ENCODE data around the gene SLC49A4. TPM values are rescaled to one million over a fixed set of nuclear protein-coding genes. Genes with fewer than 3 reads are reported as not detected.

The SLC49A4 gene
- total RNA-seq, 6 donors from 2014 or later = 13.9 to 22.8 (median 20.7) TPM

DNA sequence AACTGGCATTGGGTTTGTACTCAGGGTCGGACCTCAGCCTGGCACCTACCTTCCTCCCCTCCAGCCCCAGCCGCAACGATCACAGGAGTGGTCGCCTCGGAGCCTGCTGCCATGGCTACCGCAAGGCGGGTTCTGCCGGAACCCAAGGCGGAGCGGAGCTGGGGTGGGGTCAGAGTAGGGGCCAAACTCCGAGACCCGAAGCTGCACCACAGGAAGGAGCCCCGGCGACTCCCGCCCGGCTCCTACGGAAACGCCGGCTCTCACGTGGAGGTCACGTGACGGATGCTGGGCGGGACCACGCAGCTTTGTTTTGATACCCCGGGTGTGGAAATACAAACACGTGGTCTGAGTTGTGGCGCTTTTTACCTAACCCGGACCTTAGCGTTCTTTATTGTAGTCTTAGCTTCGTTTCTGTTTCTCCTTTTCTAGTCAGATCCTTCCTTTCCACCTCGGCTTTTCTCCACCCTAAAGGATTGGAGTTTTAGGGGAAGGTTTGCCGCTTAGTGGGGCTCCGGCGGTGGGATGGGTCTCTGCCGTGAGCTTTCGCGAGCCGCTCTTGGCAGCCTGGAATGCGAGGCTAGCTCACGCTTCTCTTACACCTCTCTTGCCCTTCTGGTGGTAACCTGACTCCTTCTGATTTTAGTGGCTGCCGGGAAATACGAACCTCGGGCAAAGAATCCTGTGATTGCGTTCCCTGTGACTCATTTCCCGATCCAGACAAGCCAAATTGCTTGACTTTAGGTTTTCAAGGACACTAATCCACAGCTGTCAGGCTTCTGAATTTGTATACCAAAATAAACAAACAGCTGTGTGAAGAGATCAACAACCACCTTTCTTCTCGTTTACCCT lies 1.1 kb upstream of the SLC49A4 start, which contains the start of gene HSPBAP1:
HSPBAP1 (minus strand) TSS at position 264 of the 849 bp plus-strand sequence; CDS start at position 113, 151 bp downstream.
- WGBS, 2 donors = 1% methylated on average over 46 of the region's 46 CpGs
- TF ChIP-seq POLR2A (IDR thresholded peaks at IDR 0.05) (peak in 3 of 4 donors; percentile 13 to 83 (median 33)), EP300 (IDR thresholded peaks at IDR 0.05) (peak in 2 of 4 donors; percentile 68 to 72), POLR2AphosphoS5 (IDR thresholded peaks at IDR 0.05) (peak; percentile 59 to 83)
- TF ChIP-seq, protein P1, sequence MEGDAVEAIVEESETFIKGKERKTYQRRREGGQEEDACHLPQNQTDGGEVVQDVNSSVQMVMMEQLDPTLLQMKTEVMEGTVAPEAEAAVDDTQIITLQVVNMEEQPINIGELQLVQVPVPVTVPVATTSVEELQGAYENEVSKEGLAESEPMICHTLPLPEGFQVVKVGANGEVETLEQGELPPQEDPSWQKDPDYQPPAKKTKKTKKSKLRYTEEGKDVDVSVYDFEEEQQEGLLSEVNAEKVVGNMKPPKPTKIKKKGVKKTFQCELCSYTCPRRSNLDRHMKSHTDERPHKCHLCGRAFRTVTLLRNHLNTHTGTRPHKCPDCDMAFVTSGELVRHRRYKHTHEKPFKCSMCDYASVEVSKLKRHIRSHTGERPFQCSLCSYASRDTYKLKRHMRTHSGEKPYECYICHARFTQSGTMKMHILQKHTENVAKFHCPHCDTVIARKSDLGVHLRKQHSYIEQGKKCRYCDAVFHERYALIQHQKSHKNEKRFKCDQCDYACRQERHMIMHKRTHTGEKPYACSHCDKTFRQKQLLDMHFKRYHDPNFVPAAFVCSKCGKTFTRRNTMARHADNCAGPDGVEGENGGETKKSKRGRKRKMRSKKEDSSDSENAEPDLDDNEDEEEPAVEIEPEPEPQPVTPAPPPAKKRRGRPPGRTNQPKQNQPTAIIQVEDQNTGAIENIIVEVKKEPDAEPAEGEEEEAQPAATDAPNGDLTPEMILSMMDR (IDR thresholded peaks at IDR 0.05) = no peak
- peak; percentile 96 for DNase-seq
- peak; percentile 92 for ATAC-seq (ENCODE audit: low FRiP score in 2 of 2)
- peaks cover 13 to 25% (median 21%) of the 10 kb centered on the region in 4 donors for H3K4me1 ChIP-seq
- no peaks in the 10 kb centered on the region for H3K9me3 ChIP-seq
- H3K27ac ChIP-seq = peak within 1 kb of the TSS; percentile 88 to 99 (median 92)
- H3K27me3 ChIP-seq = no peaks in the 10 kb centered on the region
- no peaks in the 10 kb centered on the region for H3K36me3 ChIP-seq
- H3K4me3 ChIP-seq = peak within 1 kb of the TSS; percentile 31 to 79 (median 64)

DNA sequence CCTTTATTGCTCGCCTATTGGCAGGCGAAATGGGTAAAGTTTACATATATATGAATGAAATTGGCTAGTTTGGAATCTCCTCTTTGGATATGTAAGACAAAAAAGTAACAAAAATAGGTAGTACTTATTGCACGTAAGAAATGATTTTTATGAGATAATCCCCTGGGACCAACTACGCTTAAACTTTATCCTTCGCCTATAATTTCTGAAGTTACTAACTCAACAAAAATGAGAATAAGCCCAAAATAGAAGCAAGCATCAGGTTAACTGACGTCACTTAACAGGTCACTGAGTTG lies 438 bp upstream of the SLC49A4 start:
- TF ChIP-seq EP300 (IDR thresholded peaks at IDR 0.05) = no peak
- TF ChIP-seq POLR2A (IDR thresholded peaks at IDR 0.05) = no peak
- TF ChIP-seq POLR2AphosphoS5 (IDR thresholded peaks at IDR 0.05) = no peak
- TF ChIP-seq, protein P1 (IDR thresholded peaks at IDR 0.05) = no peak
- Histone ChIP-seq H3K27ac (peak overlapping the region; percentile 88 to 99 (median 92)), H3K36me3 (no peaks in the 10 kb centered on the region), H3K9me3 (no peaks in the 10 kb centered on the region), H3K4me1 (peaks cover 13 to 25% (median 21%) of the 10 kb centered on the region in 4 donors), H3K4me3 (peak overlapping the region; percentile 31 to 79 (median 64)), H3K27me3 (no peaks in the 10 kb centered on the region)
- DNase-seq = no peak
- no peak for ATAC-seq (ENCODE audit: low FRiP score in 2 of 2)
- WGBS, 2 donors = 1% methylated on average over 6 of the region's 6 CpGs

DNA sequence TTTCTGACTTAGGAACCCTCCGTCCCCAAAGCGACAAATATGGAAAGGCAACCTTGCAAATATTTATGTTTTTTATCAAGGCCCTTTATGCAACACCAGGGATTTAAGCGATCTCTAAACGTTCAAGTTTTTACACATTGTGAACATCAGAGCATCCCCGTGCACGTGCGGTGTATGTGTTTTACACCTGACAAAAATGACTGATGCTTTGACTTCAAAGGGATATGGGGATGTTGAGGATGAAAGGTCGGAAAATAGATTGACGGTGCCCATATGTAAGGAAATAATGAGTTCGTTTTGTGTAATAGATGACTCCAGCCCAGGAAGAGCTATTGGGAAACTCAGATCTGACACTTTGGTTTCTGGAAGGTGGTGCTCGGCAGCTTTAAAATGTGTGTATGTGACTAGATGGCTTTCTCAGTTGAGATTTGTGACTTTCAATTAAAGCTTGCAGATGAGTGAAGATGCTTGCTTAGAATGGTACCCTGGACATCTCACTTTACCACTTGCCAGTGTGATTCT lies 866 bp downstream of the SLC49A4 start:
- TF ChIP-seq, protein P1 (IDR thresholded peaks at IDR 0.05) = no peak
- TF ChIP-seq POLR2A (IDR thresholded peaks at IDR 0.05) = no peak
- TF ChIP-seq POLR2AphosphoS5 (IDR thresholded peaks at IDR 0.05) = no peak
- TF ChIP-seq EP300 (IDR thresholded peaks at IDR 0.05) = no peak
- H3K9me3 ChIP-seq = no peaks in the 10 kb centered on the region
- no peaks in the 10 kb centered on the region for H3K36me3 ChIP-seq
- peak overlapping the region; percentile 88 to 99 (median 92) for H3K27ac ChIP-seq
- DNase-seq (no peak), ATAC-seq (ENCODE audit: low FRiP score in 2 of 2) (no peak)
- WGBS, 2 donors = 21 to 27% methylated on average over 11 of the region's 11 CpGs
- peak overlapping the region; percentile 31 to 79 (median 64) for H3K4me3 ChIP-seq
- peaks cover 13 to 25% (median 21%) of the 10 kb centered on the region in 4 donors for H3K4me1 ChIP-seq
- no peaks in the 10 kb centered on the region for H3K27me3 ChIP-seq

DNA sequence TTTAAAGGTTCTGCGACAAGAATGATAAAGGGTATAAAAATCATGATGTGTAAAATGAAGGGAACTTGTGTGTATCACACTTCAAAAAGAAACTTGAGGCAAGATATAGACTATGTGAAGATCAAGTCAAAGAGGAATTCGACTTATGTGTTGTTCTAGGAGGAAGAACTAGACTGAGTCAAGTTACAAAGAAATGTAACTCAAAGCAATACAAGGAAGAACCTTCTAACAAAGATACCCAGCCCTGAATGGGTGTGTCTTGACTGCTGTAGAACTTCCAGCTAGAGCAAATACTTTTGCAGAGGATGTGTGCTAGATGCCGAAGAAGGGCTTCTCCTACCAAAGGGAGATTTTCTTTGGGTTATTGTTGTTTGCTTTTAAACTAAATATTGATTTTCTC lies 2.4 kb downstream of the SLC49A4 start:
- Histone ChIP-seq H3K27me3 (no peaks in the 10 kb centered on the region), H3K27ac (no peak overlapping the region), H3K36me3 (no peaks in the 10 kb centered on the region), H3K4me3 (no peak overlapping the region), H3K4me1 (peaks cover 13 to 24% (median 21%) of the 10 kb centered on the region in 4 donors), H3K9me3 (no peaks in the 10 kb centered on the region)
- 69 to 74% methylated on average over 3 of the region's 3 CpGs for WGBS, 2 donors
- DNase-seq = no peak
- TF ChIP-seq POLR2A (IDR thresholded peaks at IDR 0.05) (peak in 1 of 4 donors; percentile 23), POLR2AphosphoS5 (IDR thresholded peaks at IDR 0.05) (no peak)
- ATAC-seq (ENCODE audit: low FRiP score in 2 of 2) = no peak

DNA sequence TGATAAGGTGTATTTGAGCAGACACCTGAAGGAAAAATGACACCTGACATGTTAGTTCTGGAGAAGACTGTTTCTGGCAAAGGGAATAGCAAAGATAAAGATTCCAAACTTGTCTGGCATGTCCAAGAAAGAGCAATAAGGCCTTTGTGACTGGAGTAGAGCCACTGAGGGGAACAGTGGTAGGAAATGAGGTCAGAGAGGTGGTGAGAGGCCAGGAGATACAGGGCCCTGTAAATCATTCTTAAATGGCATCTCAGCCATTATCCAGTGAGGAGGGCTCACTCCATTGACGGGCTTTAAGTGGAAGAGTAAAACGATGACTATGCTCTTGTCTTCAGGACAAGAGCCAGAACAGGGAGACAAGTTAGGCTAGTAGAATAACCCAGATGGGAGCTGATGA lies 4.5 kb downstream of the SLC49A4 start:
- DNase-seq (no peak), ATAC-seq (ENCODE audit: low FRiP score in 2 of 2) (no peak)
- Histone ChIP-seq H3K36me3 (no peaks in the 10 kb centered on the region), H3K9me3 (no peaks in the 10 kb centered on the region), H3K27ac (no peak overlapping the region), H3K27me3 (no peaks in the 10 kb centered on the region), H3K4me1 (peaks cover 12 to 16% (median 14%) of the 10 kb centered on the region in 4 donors), H3K4me3 (no peak overlapping the region)
- 80 to 86% methylated on average over 2 of the region's 2 CpGs for WGBS, 2 donors
- TF ChIP-seq, protein P1 (IDR thresholded peaks at IDR 0.05) = no peak
- no peak for TF ChIP-seq POLR2A (IDR thresholded peaks at IDR 0.05)
- no peak for TF ChIP-seq POLR2AphosphoS5 (IDR thresholded peaks at IDR 0.05)
- TF ChIP-seq EP300 (IDR thresholded peaks at IDR 0.05) = no peak

Data from upper lobe of left lung (tissue), 6 donors.